NOMO-1 (cell line): ENCODE results near the gene LY86.
A peak's percentile ranks its signal among the peaks of the same experiment; 100 is the strongest.

Experiments
- DNase-seq, 2 experiments: peaks; one replicate each; lab custom pipeline; 2025; ENCODE audit not compliant: unreplicated experiment in 2 of 2; lab: John Stamatoyannopoulos, UW

The LY86 gene

GRCh38 chr6:6569811-6570164 is 18.7 kb upstream of the LY86 start:
- DNase-seq, result no peak

DNA sequence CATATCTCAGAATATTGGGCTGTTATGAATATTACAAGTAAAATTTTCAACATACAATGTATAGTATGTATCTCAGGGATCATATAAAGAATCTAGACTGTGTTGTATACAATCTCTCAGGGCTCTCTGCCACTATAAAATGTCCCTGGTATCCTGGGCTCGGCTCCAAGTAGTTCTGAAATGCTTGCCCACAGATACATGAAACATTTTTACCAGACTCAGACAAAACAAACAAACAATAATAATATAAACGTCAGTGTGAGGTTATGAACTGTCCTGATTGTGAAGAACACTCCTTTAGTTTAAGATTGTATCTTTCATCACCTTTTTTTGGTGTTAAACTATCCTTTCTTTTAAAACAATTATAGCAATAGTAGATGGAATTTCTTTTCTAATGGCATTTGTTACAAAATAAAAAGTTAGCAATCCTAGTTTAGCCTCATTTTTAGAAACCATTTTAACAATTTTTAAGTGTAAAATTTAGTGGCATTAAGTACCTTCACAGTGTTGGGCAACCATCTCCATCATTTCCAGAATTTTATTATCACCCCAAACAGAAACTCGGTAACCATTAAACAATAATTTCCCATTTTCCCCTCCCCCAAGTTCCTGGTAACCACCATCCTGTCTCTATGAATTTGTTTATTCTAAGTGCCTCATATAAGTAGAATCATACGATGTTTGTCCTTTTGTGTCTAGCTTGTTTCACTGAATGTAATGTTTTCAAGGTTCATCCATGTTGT is 17.4 kb upstream of the LY86 start:
- DNase-seq, result no peak

DNA sequence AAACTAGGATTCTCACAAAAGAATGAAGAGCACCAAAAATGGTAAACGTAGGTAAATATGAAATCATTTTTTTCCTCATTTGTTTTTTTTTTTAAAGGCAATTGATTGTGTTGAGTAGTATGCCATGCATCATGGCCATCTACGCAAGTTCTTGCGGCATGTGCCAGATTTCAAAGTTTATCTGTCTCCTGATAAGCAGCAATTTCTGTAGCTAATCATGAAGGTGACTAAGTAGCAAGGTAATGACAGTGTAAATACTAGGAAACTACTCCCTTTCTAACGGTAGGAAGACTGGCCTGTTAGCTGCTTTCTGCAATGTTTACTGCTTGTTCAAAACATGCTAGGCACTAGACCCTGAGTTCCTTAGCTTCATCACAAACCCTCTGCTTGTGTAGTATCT is 13.4 kb upstream of the LY86 start:
- DNase-seq, result no peak

GRCh38 chr6:6577735-6578134 is 10.8 kb upstream of the LY86 start:
- peak in 1 of 2 experiments; percentile 4 for DNase-seq

- DNase-seq, result peak in 1 of 2 experiments; percentile 49
Measured at GRCh38 chr6:6579281-6579680, 9.2 kb upstream of the LY86 start.

DNA sequence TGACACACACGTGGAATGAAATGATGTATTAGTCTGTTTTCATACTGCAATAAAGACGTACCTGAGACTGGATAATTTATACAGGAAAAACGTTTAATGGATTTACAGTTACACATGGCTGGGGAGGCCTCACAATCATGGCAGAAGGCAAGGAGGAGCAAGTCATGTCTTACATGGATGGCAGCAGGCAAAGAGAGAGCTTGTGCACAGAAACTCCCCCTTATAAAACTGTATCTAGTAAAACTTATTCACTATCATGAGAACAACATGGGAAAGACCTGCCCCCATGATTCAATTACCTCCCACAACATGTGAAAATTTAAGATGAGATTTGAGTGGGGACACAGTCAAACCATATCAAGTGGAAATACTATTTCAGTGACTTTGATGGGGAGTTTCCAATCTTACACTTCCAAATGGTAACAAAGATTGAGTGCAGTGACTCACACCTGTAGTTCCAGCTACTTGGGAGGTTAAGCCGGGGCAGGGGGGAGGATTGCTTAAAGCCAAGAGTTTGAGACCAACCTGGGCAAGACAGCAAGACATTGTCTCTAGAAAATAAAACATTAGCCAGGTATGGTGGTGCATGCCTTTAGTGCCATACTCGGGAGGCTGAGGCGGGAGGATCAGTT is 8.2 kb upstream of the LY86 start:
- no peak for DNase-seq

GRCh38 chr6:6581054-6581453 is 7.5 kb upstream of the LY86 start:
- no peak for DNase-seq

- no peak for DNase-seq
Measured at GRCh38 chr6:6582131-6582530, 6.4 kb upstream of the LY86 start.

DNA sequence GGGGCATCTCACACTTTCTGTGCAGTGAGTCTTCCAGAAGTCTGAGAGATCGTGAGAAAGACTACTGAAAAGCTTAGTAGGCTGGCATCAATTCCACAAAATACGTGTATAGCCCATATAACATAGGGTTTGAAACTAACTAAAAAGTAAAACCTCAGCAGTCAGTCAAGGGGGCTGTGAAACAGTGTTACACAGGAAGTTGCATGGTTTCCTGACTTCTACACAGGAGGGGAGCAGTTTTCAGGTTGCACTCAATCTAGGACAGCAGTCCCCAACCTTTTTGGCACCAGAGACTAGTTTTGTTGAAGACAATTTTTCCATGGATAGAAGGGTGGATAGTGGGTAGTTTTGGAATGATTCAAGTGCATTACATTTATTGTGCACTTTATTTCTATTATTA is 4.7 kb upstream of the LY86 start:
- no peak for DNase-seq

- DNase-seq, result no peak
Measured at GRCh38 chr6:6584310-6585002, 4.1 kb upstream of the LY86 start.

GRCh38 chr6:6585003-6585311 is 3.6 kb upstream of the LY86 start:
- no peak for DNase-seq

GRCh38 chr6:6586167-6586566 is 2.4 kb upstream of the LY86 start:
- DNase-seq, result no peak

DNA sequence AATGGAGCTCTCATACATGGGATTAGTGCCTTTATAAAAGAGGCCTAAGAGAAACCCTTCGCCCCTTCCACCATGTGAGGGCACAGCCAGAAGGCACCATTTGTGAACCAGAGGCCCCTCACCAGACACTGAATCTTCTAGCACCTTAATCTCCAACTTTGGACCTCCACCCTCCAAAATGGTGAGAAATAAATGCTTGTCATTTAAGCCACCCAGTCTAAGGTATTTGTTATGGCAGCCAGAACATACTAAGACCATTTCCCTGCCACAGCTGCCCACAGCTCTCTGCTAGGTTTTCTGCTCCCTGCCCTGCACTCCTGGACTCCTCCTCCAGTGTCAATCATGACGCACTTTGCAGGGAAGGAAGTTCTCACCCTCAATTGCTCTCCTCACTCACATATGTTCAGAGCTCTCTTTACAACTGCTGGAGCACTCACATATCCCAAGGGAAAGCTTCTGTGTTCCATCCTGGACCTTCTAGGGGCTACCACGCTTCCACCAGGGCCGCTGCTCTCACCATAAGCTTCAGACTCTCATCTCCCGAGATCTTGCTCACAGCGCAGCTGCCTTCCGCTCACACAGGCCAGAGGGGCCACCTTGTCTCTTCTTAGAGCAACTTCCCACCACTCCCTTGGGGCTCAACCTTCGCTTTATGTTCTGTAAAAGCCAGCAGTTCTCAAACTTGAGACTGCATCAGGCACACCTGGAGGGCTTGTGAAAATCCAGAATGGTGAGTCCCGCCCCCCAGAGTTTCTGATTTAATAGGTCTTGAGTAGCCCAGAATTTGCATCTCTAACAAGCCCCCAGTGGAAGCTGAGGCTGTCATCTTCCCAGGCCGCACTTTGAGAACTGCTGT is 1.6 kb upstream of the LY86 start:
- DNase-seq, result peak; percentile 25 to 42

DNA sequence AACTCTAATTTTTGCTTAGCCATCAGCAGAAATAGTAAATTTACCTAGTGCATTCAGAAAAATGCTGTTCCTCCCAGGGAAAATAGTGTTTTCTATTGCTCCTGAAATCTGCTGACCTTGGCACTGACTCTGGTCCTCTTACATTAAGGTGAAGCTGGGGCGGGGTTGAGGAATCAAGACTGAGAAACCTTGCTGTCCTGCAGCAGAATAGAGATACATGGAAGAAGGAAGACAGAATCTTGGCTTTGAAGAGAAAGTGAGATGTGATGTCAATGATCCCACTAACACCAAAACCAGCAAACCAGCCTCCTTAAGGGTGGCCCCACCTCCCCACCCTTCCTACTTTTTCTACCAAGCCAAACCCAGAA is 840 bp upstream of the LY86 start:
- DNase-seq, result peak in 1 of 2 experiments; percentile 18

DNA sequence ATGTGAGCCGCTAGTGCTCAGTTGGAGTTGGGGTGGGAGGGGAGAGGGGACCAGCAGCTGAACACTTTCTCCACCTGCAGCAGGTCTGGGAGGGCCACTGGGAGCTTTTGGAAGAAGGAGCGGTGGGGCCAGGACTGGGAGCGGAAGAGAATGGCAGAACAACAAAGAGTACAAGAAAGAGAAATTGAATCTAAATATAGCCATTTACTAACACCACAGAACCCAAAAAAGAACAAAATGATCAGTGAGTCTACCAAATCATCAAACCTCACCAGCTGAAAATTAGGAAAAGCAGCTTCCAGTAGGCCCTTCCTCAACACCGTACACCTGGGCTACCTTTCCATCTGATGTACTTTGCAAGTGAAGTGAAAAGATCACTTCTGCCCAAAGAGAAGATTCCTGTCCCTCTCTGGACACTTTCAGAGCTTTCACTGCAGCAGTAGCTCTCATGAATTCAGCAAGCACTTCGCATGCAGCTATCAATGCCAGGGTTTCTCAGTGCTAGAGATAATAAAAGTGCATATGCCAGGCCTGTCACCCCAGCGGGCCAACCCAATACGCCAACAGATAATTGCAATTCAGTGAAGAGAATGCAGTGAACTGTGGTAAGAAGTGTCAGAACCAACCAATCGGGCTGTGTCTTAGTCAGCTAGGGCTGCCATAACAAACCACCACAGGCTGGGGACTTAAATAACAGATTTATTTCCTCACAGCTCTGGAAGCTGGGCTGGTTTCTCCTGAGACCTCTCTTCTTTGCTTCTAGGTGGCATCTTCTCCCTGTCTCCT is 597 bp downstream of the LY86 start:
- peak in 1 of 2 experiments; percentile 45 for DNase-seq

- DNase-seq, result peak; percentile 45 to 63
Measured at GRCh38 chr6:6590530-6590929, 2.0 kb downstream of the LY86 start.

- DNase-seq, result peak; percentile 96 to 99
Measured at GRCh38 chr6:6591778-6592465, 3.4 kb downstream of the LY86 start.

- DNase-seq, result peak in 1 of 2 experiments; percentile 41
Measured at GRCh38 chr6:6592826-6593475, 4.4 kb downstream of the LY86 start.

DNA sequence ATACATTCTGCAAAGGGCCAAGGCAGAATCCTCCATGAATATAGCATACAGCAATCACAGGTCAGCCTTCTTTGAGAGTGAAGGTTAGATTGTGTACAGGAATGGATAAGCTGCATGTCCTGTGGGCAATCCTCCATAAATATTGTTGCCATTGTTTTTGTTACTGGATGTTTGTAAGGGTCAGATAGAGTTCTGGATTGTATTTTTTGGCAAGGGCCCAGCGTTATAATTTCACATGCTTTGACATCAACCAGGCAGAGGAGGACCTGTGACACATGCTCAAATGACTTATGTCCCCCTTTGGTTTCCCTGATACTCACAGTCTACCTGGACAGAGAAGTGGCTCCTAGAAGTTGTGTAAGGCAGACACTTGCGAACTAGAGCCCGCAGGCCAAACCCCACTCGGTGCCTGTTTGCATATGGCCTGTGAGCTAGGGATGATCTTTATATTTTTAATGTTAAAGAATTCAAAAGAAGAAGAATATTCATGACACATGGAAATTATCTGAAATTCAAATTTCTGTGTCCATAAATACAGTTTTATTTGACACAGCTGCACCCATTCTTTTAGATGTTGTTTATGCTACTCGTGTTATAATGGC is 5.4 kb downstream of the LY86 start:
- DNase-seq, result no peak
